Stromal cell of bone marrow (primary cell): ENCODE data around the gene KRT77.
"Not testable (repeated sequence)": the region's sequence is repeated elsewhere in the genome, so short reads cannot be mapped to it uniquely, and the experiment has no call there.

ENCODE experiments used
- DNase-seq: peaks from one replicate; pipeline ENCODE4 v3.0.0-alpha.2; 2012; ENCODE audit warnings: low read depth

Gene KRT77

GRCh38 chr12:52674433-52674775 lies 28.9 kb downstream of the KRT77 start:
- DNase-seq: no peak

- DNase-seq: no peak
Observed at GRCh38 chr12:52673713-52674432, 29.5 kb downstream of the KRT77 start.

DNA sequence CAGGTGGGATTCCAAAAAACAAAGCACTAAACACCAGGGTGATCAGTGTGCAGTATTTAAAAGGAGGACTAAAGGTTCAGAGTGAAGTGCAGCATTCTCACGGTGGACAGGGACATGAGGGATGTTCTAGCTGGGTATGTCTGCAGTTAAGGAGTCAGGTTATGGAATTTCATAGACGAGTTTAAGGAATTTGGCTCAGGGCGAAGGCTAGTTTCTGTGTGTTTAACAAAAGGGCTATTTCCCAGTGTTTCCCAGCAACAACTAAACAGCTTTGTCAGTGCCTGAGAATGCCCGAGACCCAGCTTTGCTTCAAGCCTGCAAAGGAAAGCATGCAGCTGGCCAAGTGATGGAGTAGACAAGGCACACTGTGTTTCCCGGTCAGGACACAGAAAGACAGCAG lies 30.1 kb downstream of the KRT77 start:
- DNase-seq: no peak

DNA sequence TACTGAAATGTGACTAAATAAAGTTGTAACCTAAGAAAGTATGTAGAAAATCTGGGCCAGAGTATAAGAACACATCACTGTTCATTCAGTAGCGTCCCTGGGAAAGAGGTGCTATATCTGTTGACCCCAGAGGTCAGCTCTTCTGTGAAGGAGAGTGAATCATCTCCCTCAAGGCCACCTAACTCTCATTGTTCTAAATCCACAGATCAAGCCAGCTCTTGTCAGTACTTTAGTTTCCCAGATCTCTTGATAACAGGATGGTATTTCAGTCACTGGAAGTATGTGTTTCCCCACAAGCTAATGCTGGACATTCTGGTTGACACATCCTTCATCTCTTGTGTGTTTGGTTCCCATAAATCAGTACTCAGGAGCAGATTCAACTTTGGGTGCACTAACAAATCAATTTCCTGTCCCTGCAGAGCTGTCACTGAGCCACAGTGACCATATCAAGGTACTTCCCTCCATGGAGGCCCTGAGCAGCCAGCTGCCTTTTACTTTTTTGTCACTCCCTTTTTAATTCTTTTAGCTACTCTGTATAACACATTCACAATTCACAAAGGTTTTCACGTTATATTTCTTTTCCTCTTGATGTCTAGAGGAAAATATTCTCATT lies 30.9 kb downstream of the KRT77 start:
- no peak for DNase-seq

- DNase-seq: no peak
Observed at GRCh38 chr12:52670961-52671360, 32.4 kb downstream of the KRT77 start.

DNA sequence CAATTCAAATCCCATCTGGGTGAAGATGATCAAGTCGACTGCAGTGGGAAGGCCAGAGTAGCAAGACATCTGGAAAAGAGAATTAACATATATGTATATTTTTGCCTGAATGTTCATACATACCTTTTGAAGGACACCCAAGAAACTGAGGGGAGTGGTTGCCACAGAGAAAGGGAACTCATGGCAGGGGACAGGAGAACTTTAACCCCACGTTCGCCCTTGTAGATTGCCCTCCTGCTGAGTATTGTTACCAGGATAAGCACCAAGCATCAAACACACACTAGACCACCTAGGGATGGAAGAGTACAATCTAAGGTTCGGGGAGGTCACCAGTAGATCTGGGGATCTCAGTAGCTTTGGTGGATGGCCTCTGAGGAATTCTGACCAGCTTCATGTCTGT lies 32.8 kb downstream of the KRT77 start:
- DNase-seq: no peak

- not testable (repeated sequence) for DNase-seq
Observed at GRCh38 chr12:52669941-52670340, 33.4 kb downstream of the KRT77 start.

- no peak for DNase-seq
Observed at GRCh38 chr12:52669426-52669825, 33.9 kb downstream of the KRT77 start.

GRCh38 chr12:52667931-52668330 lies 35.4 kb downstream of the KRT77 start:
- DNase-seq: no peak

DNA sequence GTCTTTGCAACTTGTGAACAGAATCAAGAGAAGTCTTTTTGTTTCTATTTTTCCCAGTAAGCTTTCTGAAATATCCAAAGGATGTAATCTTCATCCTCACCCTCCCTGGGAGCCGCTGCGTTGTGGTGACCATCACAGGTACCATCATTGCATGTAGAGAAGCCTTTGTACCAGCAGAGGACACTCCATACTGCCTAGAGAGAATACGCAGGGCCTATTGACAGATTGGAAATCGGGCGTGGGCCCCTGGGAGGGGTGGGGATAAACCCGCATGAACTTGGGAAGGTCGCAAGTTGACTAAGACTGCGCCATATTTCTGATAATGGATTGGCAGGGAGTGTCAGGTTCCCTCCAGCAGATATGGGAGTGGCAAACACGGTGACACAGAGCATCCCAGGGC lies 35.8 kb downstream of the KRT77 start:
- DNase-seq: no peak

DNA sequence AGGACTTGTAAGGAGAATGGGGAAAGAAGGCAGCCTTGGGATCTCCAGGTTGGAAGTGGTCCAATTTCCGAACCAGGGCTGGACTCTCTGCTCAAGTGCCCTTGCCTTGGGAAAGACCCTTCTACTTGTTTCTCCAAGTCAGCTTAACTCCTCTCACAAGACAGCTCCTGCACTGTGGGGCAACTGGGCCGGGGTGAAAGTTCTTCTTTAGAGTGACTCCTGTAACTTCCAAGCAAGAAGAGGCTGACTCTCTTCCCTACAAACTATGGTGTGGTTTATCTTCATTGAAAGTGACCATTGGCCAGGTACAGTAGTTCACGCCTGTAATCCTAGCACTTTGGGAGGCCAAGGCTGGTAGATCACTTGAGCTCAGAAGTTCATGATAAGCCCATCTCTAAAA lies 36.9 kb downstream of the KRT77 start:
- DNase-seq: no peak

DNA sequence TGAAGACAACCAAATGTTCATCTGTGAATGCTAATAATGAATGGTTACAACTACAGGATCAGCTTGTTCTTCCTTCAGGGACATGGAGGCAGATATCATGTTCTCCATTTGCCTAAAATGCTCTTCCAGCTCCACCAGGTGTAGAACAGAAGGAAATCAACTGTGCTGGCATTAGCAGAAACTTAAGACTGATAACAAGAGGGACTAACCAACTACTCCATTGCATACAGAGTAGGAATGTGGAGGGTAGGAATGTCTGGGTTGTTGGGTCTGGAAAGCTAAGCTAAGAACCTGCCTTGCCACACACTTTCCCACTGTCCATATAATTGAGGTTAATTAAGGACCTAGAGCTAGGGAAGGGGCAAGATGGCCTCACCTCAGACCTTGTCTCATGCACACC lies 39.9 kb downstream of the KRT77 start:
- no peak for DNase-seq

GRCh38 chr12:52662918-52663229 lies 40.5 kb downstream of the KRT77 start:
- no peak for DNase-seq

GRCh38 chr12:52662093-52662917 lies 41.0 kb downstream of the KRT77 start:
- DNase-seq: no peak

- no peak for DNase-seq
Observed at GRCh38 chr12:52661668-52662067, 41.7 kb downstream of the KRT77 start.

GRCh38 chr12:52660934-52661499 lies 42.3 kb downstream of the KRT77 start:
- no peak for DNase-seq

DNA sequence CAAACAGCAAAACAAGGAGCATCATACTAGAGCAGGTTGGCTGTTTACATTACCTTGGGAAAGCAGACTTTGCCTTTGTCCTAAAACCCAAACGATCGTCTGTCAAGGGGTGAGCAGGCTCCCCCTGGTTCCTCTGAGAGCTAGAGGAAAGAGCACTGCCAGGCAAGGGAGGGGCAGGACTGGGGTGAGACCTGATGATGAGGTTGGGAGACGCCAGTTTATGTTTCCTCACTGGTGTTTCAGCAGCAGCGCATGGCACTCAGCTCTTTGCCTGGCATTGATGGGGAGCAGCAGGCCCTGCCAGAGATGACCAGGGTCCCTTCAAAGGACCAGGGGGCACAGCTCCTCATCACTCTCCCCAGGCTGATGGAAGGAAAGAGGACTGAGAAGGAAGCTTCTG lies 43.4 kb downstream of the KRT77 start:
- DNase-seq: no peak

DNA sequence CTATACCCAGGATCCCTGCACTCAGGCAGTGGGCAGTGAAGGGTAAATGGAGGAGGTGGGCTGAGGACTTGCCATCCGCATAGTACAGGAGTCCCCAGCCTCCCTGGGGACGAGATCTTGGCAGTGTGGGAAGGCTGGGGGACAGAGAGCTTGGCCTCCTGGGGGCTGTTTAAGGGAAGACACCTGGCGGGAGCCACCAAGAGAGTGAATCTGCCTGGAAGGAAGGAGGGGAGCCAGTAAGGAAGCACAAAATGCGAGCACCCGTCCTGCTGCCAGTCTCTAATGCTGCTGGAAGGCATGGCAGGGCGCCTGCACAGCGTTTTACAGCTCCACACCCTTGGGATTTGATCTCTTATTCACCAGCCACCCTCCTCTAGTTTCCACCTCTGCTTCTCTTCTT lies 43.9 kb downstream of the KRT77 start:
- DNase-seq: no peak

- no peak for DNase-seq
Observed at GRCh38 chr12:52658196-52658595, 45.1 kb downstream of the KRT77 start.

- DNase-seq: no peak
Observed at GRCh38 chr12:52657250-52657902, 45.9 kb downstream of the KRT77 start.

- no peak for DNase-seq
Observed at GRCh38 chr12:52656616-52657015, 46.7 kb downstream of the KRT77 start.

GRCh38 chr12:52655720-52656124 lies 47.6 kb downstream of the KRT77 start:
- DNase-seq: no peak

DNA sequence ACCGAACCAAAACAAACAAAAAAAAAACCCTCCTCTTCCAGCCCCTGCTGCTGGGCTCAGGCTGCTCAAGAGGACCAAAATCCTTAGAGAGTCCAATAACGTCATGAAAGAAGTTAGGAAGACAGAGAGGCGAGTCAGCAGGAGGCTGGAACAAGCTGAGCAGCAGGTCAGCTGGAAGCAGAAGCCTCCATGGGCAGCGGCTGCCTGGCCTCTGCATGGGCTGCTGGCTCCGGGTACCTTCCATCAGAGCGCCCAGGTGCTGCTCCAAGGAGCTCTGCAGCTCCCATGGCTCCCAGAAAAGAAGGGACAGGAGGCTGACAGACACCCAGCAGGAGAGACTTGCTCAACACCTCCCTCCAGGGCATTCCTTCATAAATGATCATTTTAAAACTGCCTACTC lies 48.1 kb downstream of the KRT77 start:
- peak; percentile 6 for DNase-seq
